Measurements from ENCODE around the gene FOXC1.

- TF ChIP-seq POLR2A (IDR thresholded peaks at IDR 0.05) (no peak), CTCF (IDR thresholded peaks at IDR 0.05) (no peak)
Measured at GRCh38 chr6:1580585-1580984, 29.1 kb upstream of the FOXC1 start.

Measured in vagina (tissue), 2 donors.